ENCODE data around the gene ADAMTS6.

- TF ChIP-seq FOXK2 (IDR thresholded peaks at IDR 0.05) (no peak), LEF1 (IDR thresholded peaks at IDR 0.05; ENCODE audit: borderline replicate concordance) (no peak), HDGF (IDR thresholded peaks at IDR 0.05; ENCODE audit: borderline replicate concordance) (no peak), SP1 (IDR thresholded peaks at IDR 0.05) (no peak), NFRKB (IDR thresholded peaks at IDR 0.05) (no peak), FOXM1 (IDR thresholded peaks at IDR 0.05; ENCODE audit: borderline replicate concordance) (no peak), SUZ12 (IDR thresholded peaks at IDR 0.05) (no peak), FOXA1 (IDR thresholded peaks at IDR 0.05) (no peak), ZNF384 (IDR thresholded peaks at IDR 0.05) (no peak), L3MBTL2 (conservative IDR thresholded peaks at IDR 0.05) (no peak), ARNT (IDR thresholded peaks at IDR 0.05) (no peak), BHLHE40 (IDR thresholded peaks at IDR 0.05; ENCODE audit: borderline replicate concordance) (no peak)
- TF ChIP-seq, protein P1, sequence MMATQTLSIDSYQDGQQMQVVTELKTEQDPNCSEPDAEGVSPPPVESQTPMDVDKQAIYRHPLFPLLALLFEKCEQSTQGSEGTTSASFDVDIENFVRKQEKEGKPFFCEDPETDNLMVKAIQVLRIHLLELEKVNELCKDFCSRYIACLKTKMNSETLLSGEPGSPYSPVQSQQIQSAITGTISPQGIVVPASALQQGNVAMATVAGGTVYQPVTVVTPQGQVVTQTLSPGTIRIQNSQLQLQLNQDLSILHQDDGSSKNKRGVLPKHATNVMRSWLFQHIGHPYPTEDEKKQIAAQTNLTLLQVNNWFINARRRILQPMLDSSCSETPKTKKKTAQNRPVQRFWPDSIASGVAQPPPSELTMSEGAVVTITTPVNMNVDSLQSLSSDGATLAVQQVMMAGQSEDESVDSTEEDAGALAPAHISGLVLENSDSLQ (IDR thresholded peaks at IDR 0.05): no peak
Observed at GRCh38 chr5:65142016-65142415, 339.7 kb downstream of the ADAMTS6 start.
